Measurements from ENCODE around the gene MTIF3.

The MTIF3 gene

GRCh38 chr13:27442797-27443196 is 7.6 kb downstream of the MTIF3 start:
- no peak for TF ChIP-seq CTCF (conservative IDR thresholded peaks at IDR 0.05; ENCODE audit: low read length)
- no peak overlapping the region for H3K4me3 ChIP-seq (ENCODE audit: low read length)
- DNase-seq (ENCODE audit: low read depth) = no peak

GRCh38 chr13:27442071-27442647 is 8.2 kb downstream of the MTIF3 start:
- DNase-seq (ENCODE audit: low read depth) = no peak
- TF ChIP-seq CTCF (conservative IDR thresholded peaks at IDR 0.05; ENCODE audit: low read length) = no peak
- no peak overlapping the region for H3K4me3 ChIP-seq (ENCODE audit: low read length)

- no peak for DNase-seq (ENCODE audit: low read depth)
- TF ChIP-seq CTCF (conservative IDR thresholded peaks at IDR 0.05; ENCODE audit: low read length) = no peak
These were observed 10.0 kb downstream of the MTIF3 start for GRCh38 chr13:27440408-27440807.

GRCh38 chr13:27437126-27437525 is 13.2 kb downstream of the MTIF3 start:
- TF ChIP-seq CTCF (conservative IDR thresholded peaks at IDR 0.05; ENCODE audit: low read length) = no peak
- DNase-seq (ENCODE audit: low read depth) = no peak
- H3K4me3 ChIP-seq (ENCODE audit: low read length) = no peak overlapping the region

More at GRCh38 chr13:27440408-27440807, 10.0 kb downstream of the MTIF3 start:
- no peak overlapping the region for H3K4me3 ChIP-seq (ENCODE audit: low read length)

GRCh38 chr13:27432611-27433210 is 17.7 kb downstream of the MTIF3 start:
- no peak overlapping the region for H3K4me3 ChIP-seq (ENCODE audit: low read length)
- no peak for DNase-seq (ENCODE audit: low read depth)
- TF ChIP-seq CTCF (conservative IDR thresholded peaks at IDR 0.05; ENCODE audit: low read length) = no peak

- no peak overlapping the region for H3K4me3 ChIP-seq (ENCODE audit: low read length)
- no peak for TF ChIP-seq CTCF (conservative IDR thresholded peaks at IDR 0.05; ENCODE audit: low read length)
These were observed 18.2 kb downstream of the MTIF3 start for GRCh38 chr13:27432180-27432579.

GRCh38 chr13:27428160-27428559 is 22.2 kb downstream of the MTIF3 start:
- H3K4me3 ChIP-seq (ENCODE audit: low read length) = no peak overlapping the region
- DNase-seq (ENCODE audit: low read depth) = no peak
- no peak for TF ChIP-seq CTCF (conservative IDR thresholded peaks at IDR 0.05; ENCODE audit: low read length)

More at GRCh38 chr13:27432180-27432579, 18.2 kb downstream of the MTIF3 start:
- DNase-seq (ENCODE audit: low read depth) = no peak
